GM18909 (cell line): ENCODE measurements around the gene OR51E1.

Experiments used
- ATAC-seq: cut with Tn5 transposase; IDR thresholded peaks from one replicate; pipeline ENCODE4 v1.9.1; 2021; ENCODE audit warnings: mild to moderate bottlenecking; ENCODE audit not compliant: unreplicated experiment, poor library complexity

OR51E1 gene

DNA sequence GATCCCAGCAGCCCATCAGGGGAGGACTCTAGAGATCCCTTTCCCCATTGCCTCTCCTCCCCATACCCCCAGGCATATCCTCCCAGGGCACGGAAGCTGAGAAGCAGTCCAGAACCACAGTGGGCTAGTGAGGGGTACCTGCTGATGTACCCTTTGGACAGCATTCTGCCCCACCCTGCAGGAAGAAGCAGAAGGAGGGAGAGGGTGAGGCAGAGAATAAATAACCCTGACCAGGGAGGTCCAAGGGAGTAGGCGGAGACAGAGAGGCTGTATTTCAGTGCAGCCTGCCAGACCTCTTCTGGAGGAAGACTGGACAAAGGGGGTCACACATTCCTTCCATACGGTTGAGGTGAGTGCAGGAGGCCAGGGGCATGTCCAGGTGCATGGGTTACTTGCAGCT, at the start of gene OR51E1:
Gene OR51E1 (plus strand): TSS at position 301 of the 400 bp plus-strand sequence. CDS start 8,545 bp downstream, outside the sequence.
- ATAC-seq, result no peak

DNA sequence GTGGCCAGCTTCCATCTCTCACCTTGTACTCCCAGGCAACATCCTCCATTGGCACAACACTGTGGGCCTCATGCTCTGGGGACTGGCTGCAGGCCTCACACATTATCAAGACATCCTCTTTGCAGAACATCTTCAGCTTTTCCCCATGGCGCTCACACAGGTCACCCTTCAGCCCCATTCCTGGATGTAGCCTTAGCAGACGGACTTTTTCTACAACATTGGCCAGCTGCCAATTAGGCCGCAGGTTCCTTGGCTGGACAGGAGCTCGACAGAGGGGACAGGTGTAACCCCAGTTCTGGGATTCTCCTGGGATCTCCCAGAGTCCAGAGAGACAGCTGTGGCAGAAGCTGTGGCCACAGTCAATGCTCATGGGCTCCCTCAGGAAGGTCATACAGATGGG, 38.7 kb upstream of the OR51E1 start:
- ATAC-seq, result no peak

DNA sequence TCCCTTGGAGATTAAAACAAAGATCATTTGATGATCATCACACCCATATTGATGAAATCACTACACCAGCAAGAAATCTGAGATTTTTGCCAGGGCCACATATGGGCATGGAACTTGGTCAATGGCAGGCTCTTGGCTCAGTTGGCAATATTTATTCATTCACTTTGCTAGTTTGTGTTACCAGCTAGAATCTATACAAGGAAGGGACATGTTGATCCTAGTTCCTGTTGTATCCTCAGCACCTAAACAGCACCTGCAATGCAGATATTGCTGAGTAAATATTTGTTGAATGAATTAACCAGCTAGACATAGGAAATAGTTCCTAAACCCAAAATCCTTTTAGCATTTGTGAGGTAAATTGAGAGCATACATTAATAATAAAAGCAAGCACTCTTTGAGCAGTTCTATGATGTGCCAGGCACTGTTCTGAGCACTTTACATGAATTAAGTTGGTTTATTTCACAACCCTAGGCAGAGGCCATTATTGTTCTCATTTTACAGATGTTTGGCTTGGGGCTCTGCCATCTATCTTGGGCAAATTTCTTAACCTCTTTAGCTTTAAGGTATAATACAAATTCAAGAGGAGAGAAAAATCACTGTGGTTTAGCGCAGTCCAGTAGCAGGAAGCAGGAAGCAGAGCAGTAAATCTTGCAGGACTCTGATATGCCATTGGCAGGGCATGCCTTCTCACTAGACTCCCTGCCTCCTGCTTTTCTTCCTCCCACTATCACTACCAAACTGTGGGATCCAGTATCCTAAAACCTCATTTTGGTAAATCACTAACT, 37.4 kb upstream of the OR51E1 start:
- no peak for ATAC-seq

DNA sequence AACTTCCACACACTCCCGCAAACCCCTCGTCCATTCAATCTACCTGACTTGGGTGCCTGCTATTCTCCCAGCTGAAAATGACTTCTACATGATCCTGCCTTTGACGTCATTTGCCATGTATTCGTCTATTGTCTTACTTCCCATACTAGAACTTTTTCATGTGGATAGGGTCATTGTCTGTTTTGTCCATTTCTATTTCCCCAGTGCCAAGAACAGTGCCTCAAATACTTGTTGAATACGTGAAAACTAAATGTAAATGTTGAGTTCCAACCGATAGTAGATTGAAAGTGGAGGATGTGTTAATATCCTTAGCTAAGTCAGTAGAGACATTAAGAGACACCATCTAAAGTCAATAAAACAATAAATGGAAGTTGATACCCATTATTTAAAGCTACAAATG, 36.7 kb upstream of the OR51E1 start:
- ATAC-seq, result no peak

DNA sequence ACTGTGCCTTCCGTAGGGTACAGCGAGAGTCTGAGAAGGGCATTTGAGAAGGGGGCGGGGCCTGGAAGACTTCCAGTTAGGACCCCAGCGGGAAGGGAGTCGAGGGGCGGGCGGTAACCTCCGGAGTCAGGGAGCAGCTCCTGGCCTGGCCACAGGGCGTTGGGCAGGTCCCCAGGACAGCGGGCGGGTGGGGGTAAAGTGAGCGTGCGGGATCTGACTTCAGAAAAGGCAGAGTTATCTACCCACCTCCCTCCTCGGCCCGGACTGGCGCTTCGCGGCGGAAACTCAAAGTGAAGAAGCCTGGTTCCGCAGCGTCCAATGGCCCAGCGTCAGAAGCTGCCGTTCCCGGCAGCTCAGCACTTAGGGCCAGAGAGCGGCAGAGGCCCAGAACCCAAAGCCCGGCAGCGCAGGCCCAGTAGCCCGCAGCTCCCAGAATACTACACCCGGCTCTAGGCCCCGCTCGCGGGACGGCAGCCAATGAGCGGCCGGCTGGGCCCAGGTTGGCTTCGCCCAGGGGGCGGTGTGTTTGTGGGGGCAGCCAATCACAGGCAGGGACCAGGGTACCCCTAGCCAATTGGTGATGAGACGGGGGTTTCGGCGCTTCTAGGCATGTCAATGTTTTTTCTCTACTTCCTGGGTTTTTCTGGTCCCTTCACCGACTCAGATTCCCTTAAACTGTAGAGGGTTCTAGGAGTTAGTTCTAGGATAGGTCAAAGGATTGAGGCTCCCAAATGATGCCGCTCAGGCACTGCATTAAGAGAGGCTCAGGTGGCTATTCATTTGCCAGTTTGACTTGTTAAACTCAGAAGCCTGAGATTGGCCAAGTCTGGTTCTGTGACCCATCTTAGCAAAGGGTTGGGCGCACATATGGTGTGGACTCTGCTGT, 35.8 kb upstream of the OR51E1 start, which contains the start of gene TRIM68:
Gene TRIM68 (minus strand): TSS at position 451 of the 886 bp plus-strand sequence. CDS start 2,727 bp downstream, outside the sequence.
- peak; percentile 100 for ATAC-seq

- ATAC-seq, result no peak
Observed at GRCh38 chr11:4610258-4610935, 33.4 kb upstream of the OR51E1 start.

DNA sequence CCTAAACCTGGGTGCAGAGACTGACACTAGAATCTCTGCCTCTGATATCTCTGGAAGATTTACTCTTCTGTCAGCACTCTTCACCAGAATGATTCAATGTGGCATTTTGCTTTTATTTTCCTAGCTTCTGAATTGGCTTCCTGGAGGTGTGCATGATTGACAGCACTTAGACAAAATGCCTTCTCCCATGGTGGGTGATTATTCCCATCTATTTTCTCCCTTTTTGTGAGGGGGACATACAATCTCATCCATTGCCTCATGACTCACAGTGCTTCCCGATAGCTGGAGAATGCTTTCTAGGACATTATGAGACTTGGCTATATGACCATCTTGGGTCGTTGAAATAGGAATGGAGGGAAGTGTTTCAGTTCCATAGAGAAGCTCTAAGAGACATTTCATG, 31.8 kb upstream of the OR51E1 start:
- ATAC-seq, result no peak

DNA sequence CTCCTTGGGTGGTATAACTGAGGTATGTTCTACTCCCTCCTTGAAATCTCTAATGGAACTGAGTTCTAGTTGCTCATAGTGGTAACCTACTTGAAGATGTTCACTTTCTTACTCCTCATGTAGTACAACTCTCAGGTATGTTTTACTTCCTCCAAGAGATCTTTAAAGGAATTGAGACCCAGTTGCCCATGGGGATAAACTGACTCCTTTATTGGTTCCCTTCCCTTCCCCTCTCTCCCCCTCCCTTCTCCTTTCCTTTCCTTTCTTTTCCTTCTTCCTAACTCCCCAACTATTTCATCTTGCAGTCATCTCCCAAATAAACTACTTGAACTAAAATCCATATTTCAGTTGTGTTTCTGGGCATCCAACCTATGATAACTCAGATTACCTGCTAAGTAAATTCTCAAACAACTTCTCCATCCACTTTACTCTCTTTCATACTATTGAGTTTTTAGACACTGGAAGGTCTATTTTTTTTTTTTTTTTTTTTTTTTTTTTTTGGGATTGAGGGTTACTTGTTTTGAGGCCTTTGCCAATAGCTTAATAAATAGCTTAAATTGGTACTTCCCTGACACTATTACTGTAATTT, 27.8 kb upstream of the OR51E1 start:
- ATAC-seq, result no peak

DNA sequence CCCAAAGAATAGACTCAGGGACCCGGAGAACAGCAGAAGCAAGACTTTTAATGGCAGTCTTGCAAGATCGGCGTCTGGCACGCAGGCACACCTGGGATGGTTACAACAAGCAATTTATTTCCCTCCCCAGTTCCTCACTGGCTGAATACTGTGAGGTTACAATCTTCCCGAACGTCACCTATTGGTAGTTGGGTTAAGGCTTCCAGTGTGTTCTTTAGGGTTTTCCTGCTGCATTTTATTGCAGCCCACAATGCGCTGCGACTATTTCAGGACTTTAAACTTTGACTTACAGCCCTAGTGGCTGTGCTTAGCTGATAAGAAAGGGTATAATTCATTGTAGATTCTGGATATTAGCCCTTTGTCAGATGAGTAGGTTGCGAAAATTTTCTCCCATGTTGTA, 24.3 kb upstream of the OR51E1 start:
- no peak for ATAC-seq

DNA sequence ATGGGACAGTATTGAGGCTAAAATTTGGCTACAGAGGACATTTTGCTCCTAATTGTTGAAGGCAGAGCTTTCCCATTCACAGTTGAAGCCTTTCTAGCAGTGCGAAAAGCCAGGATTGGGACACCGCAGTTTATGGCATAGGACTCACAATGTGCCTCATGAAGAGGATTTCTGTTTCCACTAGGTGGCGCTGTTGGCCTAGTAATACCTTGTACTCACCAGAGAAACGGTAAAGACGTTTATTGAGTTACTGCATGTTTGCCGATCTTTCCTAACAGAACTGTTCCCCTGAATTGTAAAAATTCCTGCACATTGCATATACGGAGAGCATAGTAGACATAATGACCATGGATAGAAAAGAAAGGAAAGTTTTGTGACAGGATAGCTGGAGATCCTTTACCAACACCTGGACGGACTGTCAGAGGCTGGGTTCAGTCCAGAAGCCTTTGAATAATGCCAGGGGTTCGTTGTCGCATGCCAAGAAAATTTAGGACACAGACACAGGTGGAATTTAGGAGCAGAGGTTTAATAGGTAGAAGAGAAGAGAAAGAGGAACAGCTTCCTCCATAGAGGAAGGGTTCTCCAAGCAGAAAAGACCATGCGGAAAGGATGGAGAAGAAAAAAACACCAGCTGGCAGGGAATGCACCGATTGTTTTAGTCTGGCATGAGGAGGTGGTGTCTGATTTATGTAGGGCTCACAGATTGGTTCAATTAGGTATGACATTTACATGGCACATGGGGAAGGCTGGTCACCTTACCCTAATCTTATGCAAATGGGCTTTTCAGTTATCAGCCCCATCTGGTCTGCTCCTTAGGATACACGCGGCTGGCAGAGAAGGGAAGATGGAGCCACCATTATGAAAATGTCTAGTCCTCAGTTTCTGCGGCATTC, 17.3 kb upstream of the OR51E1 start:
- ATAC-seq, result peak; percentile 59

- no peak for ATAC-seq
Observed at GRCh38 chr11:4636136-4636535, 7.6 kb upstream of the OR51E1 start.

DNA sequence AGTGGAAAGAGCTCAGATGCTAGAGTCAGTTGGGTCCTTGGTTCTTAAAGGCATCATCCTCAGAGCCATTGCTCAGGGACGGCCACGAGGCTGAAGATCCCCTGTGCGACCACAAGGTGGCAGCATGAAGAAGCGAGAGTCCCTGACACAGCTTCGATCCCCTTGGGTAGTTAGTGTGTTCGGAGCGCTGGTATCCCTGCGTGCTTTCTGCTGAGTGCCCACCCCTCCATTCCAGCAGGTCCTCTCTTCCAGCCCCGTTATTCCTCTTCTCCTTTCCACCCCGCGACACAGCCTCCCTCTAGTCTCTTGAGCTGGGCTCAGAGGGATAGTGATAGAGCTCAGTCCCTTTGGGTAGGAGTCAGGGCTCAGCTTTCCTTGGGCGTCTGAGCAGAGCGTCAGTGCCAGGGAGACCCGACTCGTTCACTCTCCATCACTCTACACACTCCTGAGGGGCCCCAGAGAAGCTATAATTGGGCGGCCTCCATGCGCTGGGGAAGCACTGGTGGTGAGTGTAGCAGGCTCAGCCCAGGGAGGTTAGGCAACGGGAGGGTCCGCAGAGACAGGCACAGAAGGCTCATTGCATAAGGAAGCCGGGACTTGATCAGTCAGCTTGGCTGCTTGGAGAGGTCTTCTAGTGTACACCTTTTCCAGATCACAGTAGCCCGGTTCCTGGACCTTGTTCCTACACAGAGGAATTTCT, 6.7 kb upstream of the OR51E1 start, which contains the start of gene OR51D1:
Gene OR51D1 (plus strand): TSS at position 516 of the 700 bp plus-strand sequence. CDS start 2,314 bp downstream, outside the sequence.
- peak; percentile 94 for ATAC-seq

DNA sequence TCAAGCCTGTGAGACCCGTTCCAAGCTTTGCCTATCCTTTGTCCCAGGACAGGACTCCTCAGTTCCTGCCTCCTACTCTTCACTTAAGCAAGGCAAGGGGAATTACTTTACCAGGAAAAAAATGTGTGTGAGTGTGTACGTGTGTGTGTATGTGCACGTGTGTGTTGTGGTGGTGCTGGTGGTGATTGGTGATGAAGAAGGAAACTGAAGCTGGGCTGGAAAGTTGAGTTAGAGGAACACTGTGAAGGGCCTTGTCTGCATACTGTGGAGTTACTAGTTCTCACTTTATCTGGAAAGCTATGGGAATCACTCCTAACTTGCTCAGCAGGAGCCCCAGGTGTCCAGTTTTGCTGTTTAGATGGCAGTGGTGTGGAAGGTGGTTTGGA, 6.1 kb upstream of the OR51E1 start:
- no peak for ATAC-seq

- ATAC-seq, result no peak
Observed at GRCh38 chr11:4639931-4640330, 3.9 kb upstream of the OR51E1 start.

GRCh38 chr11:4641501-4641900, 2.3 kb upstream of the OR51E1 start:
- ATAC-seq, result no peak

DNA sequence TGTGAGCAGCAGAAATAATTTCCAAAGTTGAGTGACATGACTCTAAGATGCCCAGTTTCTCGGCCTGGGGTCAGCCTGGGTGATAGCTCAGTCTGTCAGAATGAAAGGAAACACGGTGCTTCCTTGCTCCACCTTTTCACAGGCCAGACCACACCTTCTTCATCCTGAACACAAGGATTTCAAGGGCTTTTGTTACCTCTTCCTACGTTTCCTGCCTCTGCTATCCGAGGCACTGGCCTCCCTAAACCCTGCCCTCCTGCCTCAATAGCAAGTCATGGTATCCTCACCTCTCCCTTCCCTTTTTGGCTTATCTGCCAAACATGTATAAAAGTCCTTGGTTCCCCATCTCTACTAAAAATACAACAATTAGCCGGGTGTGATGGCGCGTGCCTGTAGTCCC, 1.7 kb upstream of the OR51E1 start:
- no peak for ATAC-seq

- no peak for ATAC-seq
Observed at GRCh38 chr11:4643076-4643475, 706 bp upstream of the OR51E1 start.

DNA sequence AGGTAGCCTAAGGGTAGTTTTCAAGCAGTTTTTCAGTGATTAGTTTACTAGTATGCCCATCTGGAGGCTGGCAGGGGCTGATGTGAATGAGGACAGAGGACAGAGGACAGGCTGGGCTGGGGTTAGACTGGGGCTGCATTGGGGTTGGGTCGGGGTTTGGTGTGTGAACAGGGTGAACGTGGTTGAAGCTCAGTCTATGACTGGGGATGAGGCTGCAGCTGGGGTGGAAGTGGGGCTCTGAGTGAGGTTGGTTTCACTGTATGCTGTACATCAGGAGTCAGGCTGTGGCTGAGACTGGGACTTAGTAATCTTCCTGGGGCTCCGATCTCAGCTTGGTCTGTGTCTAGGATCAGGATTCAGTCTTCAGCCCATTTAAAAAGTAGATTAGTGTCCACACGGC, 451 bp downstream of the OR51E1 start:
- ATAC-seq, result no peak

DNA sequence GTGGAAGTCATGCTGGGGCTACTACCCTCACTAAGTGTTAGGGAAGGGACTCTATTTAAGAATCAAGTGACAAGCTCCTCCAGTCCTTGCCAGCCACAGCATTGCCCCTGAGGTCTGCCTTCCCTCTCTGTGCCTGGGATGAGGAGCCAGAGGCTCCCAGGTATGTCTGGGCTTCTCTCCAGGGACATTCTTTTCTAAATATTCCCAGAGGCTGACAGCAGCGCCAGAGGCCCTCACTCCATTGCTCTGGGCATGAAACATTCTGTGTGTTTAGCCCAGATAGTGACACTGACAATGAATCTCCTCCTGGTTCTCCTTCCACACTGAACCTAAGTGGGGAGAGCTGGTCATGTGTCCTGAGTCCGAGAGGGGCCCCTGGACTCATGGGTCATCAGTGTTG, 2.2 kb downstream of the OR51E1 start:
- no peak for ATAC-seq
